Measurements from ENCODE around the gene IKBKE. TPM values are rescaled to one million over a fixed set of nuclear protein-coding genes. Genes with fewer than 3 reads are reported as not detected.

IKBKE gene
- total RNA-seq, 2 donors from 2014 or later, result 15.9 to 28.4 TPM

GRCh38 chr1:206496131-206496793, 26.0 kb downstream of the IKBKE start:
- no peak for DNase-seq
- Histone ChIP-seq H3K27ac (no peak overlapping the region), H3K27me3 (no peaks in the 10 kb centered on the region), H3K9me3 (no peaks in the 10 kb centered on the region), H3K36me3 (peaks cover 4% of the 10 kb centered on the region), H3K4me3 (no peak overlapping the region), H3K4me1 (no peaks in the 10 kb centered on the region), H3K9ac (ENCODE audit: low read depth in 2 of 2, low read length in 2 of 2) (no peak overlapping the region)
- intact Hi-C loops (cut with DNase I), result loop anchor here (10.0 kb wide), 1 partner anchor 419 kb away; no protein-coding TSS in a partner anchor
- TF ChIP-seq, protein P1, sequence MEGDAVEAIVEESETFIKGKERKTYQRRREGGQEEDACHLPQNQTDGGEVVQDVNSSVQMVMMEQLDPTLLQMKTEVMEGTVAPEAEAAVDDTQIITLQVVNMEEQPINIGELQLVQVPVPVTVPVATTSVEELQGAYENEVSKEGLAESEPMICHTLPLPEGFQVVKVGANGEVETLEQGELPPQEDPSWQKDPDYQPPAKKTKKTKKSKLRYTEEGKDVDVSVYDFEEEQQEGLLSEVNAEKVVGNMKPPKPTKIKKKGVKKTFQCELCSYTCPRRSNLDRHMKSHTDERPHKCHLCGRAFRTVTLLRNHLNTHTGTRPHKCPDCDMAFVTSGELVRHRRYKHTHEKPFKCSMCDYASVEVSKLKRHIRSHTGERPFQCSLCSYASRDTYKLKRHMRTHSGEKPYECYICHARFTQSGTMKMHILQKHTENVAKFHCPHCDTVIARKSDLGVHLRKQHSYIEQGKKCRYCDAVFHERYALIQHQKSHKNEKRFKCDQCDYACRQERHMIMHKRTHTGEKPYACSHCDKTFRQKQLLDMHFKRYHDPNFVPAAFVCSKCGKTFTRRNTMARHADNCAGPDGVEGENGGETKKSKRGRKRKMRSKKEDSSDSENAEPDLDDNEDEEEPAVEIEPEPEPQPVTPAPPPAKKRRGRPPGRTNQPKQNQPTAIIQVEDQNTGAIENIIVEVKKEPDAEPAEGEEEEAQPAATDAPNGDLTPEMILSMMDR (IDR thresholded peaks at IDR 0.05), result no peak

GRCh38 chr1:206497363-206497762, 27.1 kb downstream of the IKBKE start:
- H3K9ac ChIP-seq (ENCODE audit: low read depth in 2 of 2, low read length in 2 of 2), result no peak overlapping the region
- no peaks in the 10 kb centered on the region for H3K36me3 ChIP-seq
- H3K27me3 ChIP-seq, result no peaks in the 10 kb centered on the region
- H3K4me3 ChIP-seq, result no peak overlapping the region
- intact Hi-C loops (cut with DNase I), result loop anchor here (10.0 kb wide), 1 partner anchor 417 kb away; no protein-coding TSS in a partner anchor
- TF ChIP-seq, protein P1 (IDR thresholded peaks at IDR 0.05), result no peak
- H3K9me3 ChIP-seq, result no peaks in the 10 kb centered on the region
- DNase-seq, result no peak
- no peaks in the 10 kb centered on the region for H3K4me1 ChIP-seq
- no peak overlapping the region for H3K27ac ChIP-seq

GRCh38 chr1:206497774-206498173, 27.5 kb downstream of the IKBKE start:
- no peaks in the 10 kb centered on the region for H3K4me1 ChIP-seq
- H3K9me3 ChIP-seq, result no peaks in the 10 kb centered on the region
- DNase-seq, result no peak
- no peaks in the 10 kb centered on the region for H3K36me3 ChIP-seq
- H3K27ac ChIP-seq, result no peak overlapping the region
- intact Hi-C loops (cut with DNase I), result loop anchor here (10.0 kb wide), 1 partner anchor 417 kb away; no protein-coding TSS in a partner anchor
- no peak overlapping the region for H3K9ac ChIP-seq (ENCODE audit: low read depth in 2 of 2, low read length in 2 of 2)
- no peak overlapping the region for H3K4me3 ChIP-seq
- TF ChIP-seq, protein P1 (IDR thresholded peaks at IDR 0.05), result no peak
- no peaks in the 10 kb centered on the region for H3K27me3 ChIP-seq

GRCh38 chr1:206498685-206499084, 28.4 kb downstream of the IKBKE start:
- intact Hi-C loops (cut with DNase I), result loop anchor here (10.0 kb wide), 1 partner anchor 416 kb away; no protein-coding TSS in a partner anchor
- DNase-seq, result no peak

GRCh38 chr1:206500046-206500445, 29.8 kb downstream of the IKBKE start:
- DNase-seq, result no peak
- intact Hi-C loops (cut with DNase I), result no loop called here
- Histone ChIP-seq H3K9ac (ENCODE audit: low read depth in 2 of 2, low read length in 2 of 2) (no peak overlapping the region), H3K27me3 (no peaks in the 10 kb centered on the region), H3K27ac (no peak overlapping the region), H3K9me3 (no peaks in the 10 kb centered on the region), H3K4me1 (no peaks in the 10 kb centered on the region), H3K4me3 (no peak overlapping the region), H3K36me3 (no peaks in the 10 kb centered on the region)
- TF ChIP-seq, protein P1 (IDR thresholded peaks at IDR 0.05), result no peak

More at GRCh38 chr1:206498685-206499084, 28.4 kb downstream of the IKBKE start:
- H3K27ac ChIP-seq, result no peak overlapping the region
- H3K9me3 ChIP-seq, result no peaks in the 10 kb centered on the region
- H3K4me3 ChIP-seq, result no peak overlapping the region
- H3K27me3 ChIP-seq, result no peaks in the 10 kb centered on the region
- TF ChIP-seq, protein P1 (IDR thresholded peaks at IDR 0.05), result no peak
- H3K4me1 ChIP-seq, result no peaks in the 10 kb centered on the region
- H3K36me3 ChIP-seq, result no peaks in the 10 kb centered on the region
- no peak overlapping the region for H3K9ac ChIP-seq (ENCODE audit: low read depth in 2 of 2, low read length in 2 of 2)

All from colonic mucosa (tissue), 4 donors.